H9 (cell line): Measurements from ENCODE around the gene KIAA2012. TPM values are rescaled to one million over a fixed set of nuclear protein-coding genes. Genes with fewer than 3 reads are reported as not detected.

Source experiments
- DNase-seq: peaks from one replicate; pipeline ENCODE4 v3.0.0-alpha.2; 2017
- H2AFZ ChIP-seq: one replicate; pipeline ENCODE4 v1.6.1; 2013; ENCODE audit warnings: mild to moderate bottlenecking, low read length, control low read depth, moderate library complexity
- H2AK5ac ChIP-seq: 2 replicates; pipeline ENCODE4 v1.6.1; 2013; ENCODE audit warnings: low read length, control low read depth, mixed read lengths; ENCODE audit not compliant: insufficient read length
- H2BK120ac ChIP-seq: one replicate; pipeline ENCODE4 v1.6.1; 2013; ENCODE audit warnings: low read depth, mild to moderate bottlenecking, low read length, control low read depth, inconsistent platforms; ENCODE audit not compliant: poor library complexity, severe bottlenecking
- H2BK12ac ChIP-seq: 2 replicates; pipeline ENCODE4 v1.6.1; 2013; ENCODE audit warnings: low read length, control low read depth, mixed read lengths, low read depth; ENCODE audit not compliant: insufficient read length
- H2BK15ac ChIP-seq: 2 replicates; pipeline ENCODE4 v1.6.1; 2013; ENCODE audit warnings: low read depth, low read length, control low read depth
- H2BK20ac ChIP-seq: one replicate; pipeline ENCODE4 v1.6.1; 2013; ENCODE audit warnings: low read depth, mild to moderate bottlenecking, low read length, control low read depth, inconsistent platforms; ENCODE audit not compliant: poor library complexity, severe bottlenecking
- H2BK5ac ChIP-seq: 2 replicates; pipeline ENCODE4 v1.6.1; 2013; ENCODE audit warnings: low read length, control low read depth, mixed read lengths; ENCODE audit not compliant: insufficient read length
- H3K14ac ChIP-seq: 2 replicates; pipeline ENCODE4 v1.6.1; 2013; ENCODE audit warnings: low read length, control low read depth; ENCODE audit not compliant: insufficient read depth
- H3K18ac ChIP-seq: 2 replicates; pipeline ENCODE4 v1.6.1; 2013; ENCODE audit warnings: low read depth, mild to moderate bottlenecking, mixed read lengths, low read length, control low read depth; ENCODE audit not compliant: insufficient read length
- H3K23ac ChIP-seq: 2 replicates; pipeline ENCODE4 v1.6.1; 2013; ENCODE audit warnings: low read length, control low read depth, mixed read lengths, low read depth; ENCODE audit not compliant: insufficient read length
- H3K23me2 ChIP-seq: 2 replicates; pipeline ENCODE4 v1.6.1; 2013; ENCODE audit warnings: low read depth, mild to moderate bottlenecking, mixed read lengths, low read length, control low read depth; ENCODE audit not compliant: insufficient read length, poor library complexity, severe bottlenecking
- H3K27ac ChIP-seq: 2 replicates; pipeline ENCODE4 v1.5.1; 2013; ENCODE audit warnings: low read length, control low read depth, mixed read lengths, low read depth; ENCODE audit not compliant: insufficient read length
- H3K27me3 ChIP-seq: 2 replicates; pipeline ENCODE4 v1.6.1; 2013; ENCODE audit warnings: low read length, control low read depth, inconsistent platforms; ENCODE audit not compliant: insufficient read depth
- H3K4ac ChIP-seq: 2 replicates; pipeline ENCODE4 v1.6.1; 2013; ENCODE audit warnings: low read depth, mild to moderate bottlenecking, control low read depth, inconsistent platforms, low read length, moderate library complexity
- H3K4me1 ChIP-seq: 2 replicates; pipeline ENCODE4 v1.6.1; 2013; ENCODE audit warnings: low read length, control low read depth, inconsistent platforms; ENCODE audit not compliant: insufficient read depth
- H3K4me2 ChIP-seq: 2 replicates; pipeline ENCODE4 v1.6.1; 2013; ENCODE audit warnings: low read length, control low read depth, mixed read lengths; ENCODE audit not compliant: insufficient read length, insufficient read depth
- H3K56ac ChIP-seq: 2 replicates; pipeline ENCODE4 v1.6.1; 2013; ENCODE audit warnings: low read depth, mild to moderate bottlenecking, mixed read lengths, low read length, control low read depth; ENCODE audit not compliant: insufficient read length
- H3K79me1 ChIP-seq: 2 replicates; pipeline ENCODE4 v1.6.1; 2013; ENCODE audit warnings: low read depth, mild to moderate bottlenecking, moderate library complexity, low read length, control low read depth, inconsistent platforms; ENCODE audit not compliant: insufficient read depth, poor library complexity, severe bottlenecking
- H3K79me2 ChIP-seq: 2 replicates; pipeline ENCODE4 v1.6.1; 2013; ENCODE audit warnings: low read length, control low read depth, inconsistent platforms; ENCODE audit not compliant: insufficient read depth
- H3K9ac ChIP-seq: 2 replicates; pipeline ENCODE4 v1.6.1; 2013; ENCODE audit warnings: low read length, control low read depth, mixed read lengths; ENCODE audit not compliant: insufficient read length; ENCODE audit errors: extremely low read depth
- H3K9me3 ChIP-seq: one replicate; pipeline ENCODE4 v1.6.1; 2013; ENCODE audit warnings: low read depth, low read length, inconsistent platforms; ENCODE audit not compliant: control insufficient read depth
- H3T11ph ChIP-seq: one replicate; pipeline ENCODE4 v1.6.1; 2013; ENCODE audit warnings: mild to moderate bottlenecking, low read length, control low read depth, inconsistent platforms
- H4K20me1 ChIP-seq: one replicate; pipeline ENCODE4 v1.6.1; 2013; ENCODE audit not compliant: control insufficient read depth, insufficient read length, insufficient read depth
- H4K5ac ChIP-seq: 2 replicates; pipeline ENCODE4 v1.6.1; 2013; ENCODE audit warnings: low read depth, mild to moderate bottlenecking, mixed read lengths, low read length, control low read depth; ENCODE audit not compliant: insufficient read length
- H4K8ac ChIP-seq: replicated peaks from 2 replicates; pipeline ENCODE4 v1.6.1; 2013; ENCODE audit warnings: low read length, control low read depth, mixed read lengths, low read depth; ENCODE audit not compliant: insufficient read length
- H4K91ac ChIP-seq: 2 replicates; pipeline ENCODE4 v1.6.1; 2013; ENCODE audit warnings: low read depth, mild to moderate bottlenecking, moderate library complexity, mixed read lengths, low read length, control low read depth; ENCODE audit not compliant: insufficient read length
- H3K27ac Mint-ChIP-seq, 3 experiments: 2 replicates in 2 of 3; 3 replicates in 1 of 3; pipeline ENCODE4 v1.8.0; 2020 to 2021; ENCODE audit warnings: mixed read lengths in 3 of 3, mild to moderate bottlenecking in 1 of 3, moderate library complexity in 1 of 3
- H3K27me3 Mint-ChIP-seq: 2 replicates; pipeline ENCODE4 v1.8.0; 2021; ENCODE audit warnings: low read depth, mild to moderate bottlenecking, moderate library complexity, mixed read lengths
- H3K36me3 Mint-ChIP-seq, 3 experiments: 2 replicates in 2 of 3; 3 replicates in 1 of 3; pipeline ENCODE4 v1.8.0; 2020 to 2021; ENCODE audit warnings: low read depth in 3 of 3, mixed read lengths in 3 of 3; ENCODE audit not compliant: insufficient read depth in 1 of 3
- H3K4me1 Mint-ChIP-seq, 2 experiments: 2 replicates each; pipeline ENCODE4 v1.8.0; 2020; ENCODE audit warnings: mixed read lengths in 2 of 2
- H3K4me3 Mint-ChIP-seq, 2 experiments: 2 replicates in 1 of 2; 3 replicates in 1 of 2; pipeline ENCODE4 v1.8.0; 2020 to 2021; ENCODE audit warnings: mild to moderate bottlenecking in 2 of 2, mixed read lengths in 2 of 2, moderate library complexity in 1 of 2
- H3K9me3 Mint-ChIP-seq, 2 experiments: 2 replicates in 1 of 2; 3 replicates in 1 of 2; pipeline ENCODE4 v1.8.0; 2020; ENCODE audit warnings: mild to moderate bottlenecking in 2 of 2, mixed read lengths in 2 of 2, moderate library complexity in 1 of 2
- CTCF ChIP-seq: fragments of 200-600 bp; sonication (generic); conservative IDR thresholded peaks from 3 replicates; pipeline ENCODE4 v1.8.0; 2021; ENCODE audit warnings: antibody characterized with exemption, mild to moderate bottlenecking
- WGBS: extraction: QIAGEN DNeasy Blood & Tissue Kit; methylation state at CpG from one replicate; pipeline ENCODE4 v1.1.7; 2013; ENCODE audit warnings: missing lambda C conversion rate, low lambda C conversion rate, mixed read lengths; ENCODE audit not compliant: insufficient read length; ENCODE audit errors: extremely low coverage; 5-methylcytosine and 5-hydroxymethylcytosine counted together
- total RNA-seq: library from RNA; stranded (reverse); gene quantifications from 2 replicates; pipeline ENCODE4 v1.2.1, GENCODE V29; 2021

KIAA2012 gene
- total RNA-seq, 1 experiment from 2014 or later, result not detected

DNA sequence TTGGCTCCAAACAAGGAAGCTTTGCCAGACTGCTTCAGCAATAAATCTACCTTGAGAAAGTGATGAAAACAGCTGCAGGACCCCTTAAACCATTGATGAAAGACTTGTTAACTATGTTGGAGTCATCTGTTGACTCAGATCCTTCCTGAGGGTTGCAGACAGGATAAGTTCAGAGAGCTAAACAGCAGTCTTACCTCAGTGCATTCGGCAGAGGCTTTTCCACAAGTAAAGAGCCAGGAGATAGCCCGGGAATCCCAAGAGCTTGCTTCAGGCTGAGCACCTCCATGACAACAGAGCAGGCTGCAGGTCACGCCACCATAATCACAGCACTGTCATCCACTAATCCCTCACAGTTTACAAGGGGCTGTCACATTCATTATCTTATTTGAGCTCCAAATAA is 23.7 kb downstream of the KIAA2012 start:
- H3K27ac ChIP-seq, result no peak overlapping the region
- no peak overlapping the region for H3T11ph ChIP-seq
- no peak overlapping the region for H2AFZ ChIP-seq
- no peak overlapping the region for H3K23ac ChIP-seq
- no peak overlapping the region for H4K91ac ChIP-seq
- Mint-ChIP-seq H3K27me3 (no peaks in the 10 kb centered on the region), H3K4me3 (no peak overlapping the region), H3K36me3 (no peaks in the 10 kb centered on the region), H3K4me1 (peaks cover 21 to 27% of the 10 kb centered on the region in 2 experiments), H3K9me3 (no peaks in the 10 kb centered on the region), H3K27ac (peak overlapping the region in 1 of 3 experiments; percentile 50; a peak in 1 of 7 replicates)
- H2BK20ac ChIP-seq, result no peak overlapping the region
- H2AK5ac ChIP-seq, result no peak overlapping the region
- no peak overlapping the region for H3K56ac ChIP-seq
- no peak overlapping the region for H3K14ac ChIP-seq
- no peak overlapping the region for H2BK120ac ChIP-seq
- no peaks in the 10 kb centered on the region for H3K23me2 ChIP-seq
- no peaks in the 10 kb centered on the region for H4K20me1 ChIP-seq
- H3K4me2 ChIP-seq, result no peak overlapping the region
- peaks cover 3% of the 10 kb centered on the region; the same call in 1 of the 2 replicates for H3K4me1 ChIP-seq
- no peak for DNase-seq
- H3K18ac ChIP-seq, result no peak overlapping the region
- no peak overlapping the region for H4K5ac ChIP-seq
- H2BK12ac ChIP-seq, result no peak overlapping the region
- WGBS, result no CpG with 5 or more reads among the region's 3 CpGs
- no peaks in the 10 kb centered on the region for H3K79me1 ChIP-seq
- H3K9ac ChIP-seq, result no peak overlapping the region
- H2BK15ac ChIP-seq, result no peak overlapping the region
- no peaks in the 10 kb centered on the region for H3K9me3 ChIP-seq
- H3K27me3 ChIP-seq, result no peaks in the 10 kb centered on the region
- no peak for TF ChIP-seq CTCF
- H2BK5ac ChIP-seq, result no peak overlapping the region
- no peaks in the 10 kb centered on the region for H3K79me2 ChIP-seq
- no peak overlapping the region for H3K4ac ChIP-seq
- H4K8ac ChIP-seq, result no peak overlapping the region
